SJSA1 (cell line): ENCODE measurements around the gene GABRD. TPM values are rescaled to one million over a fixed set of nuclear protein-coding genes. Genes with fewer than 3 reads are reported as not detected.
"Not testable (repeated sequence)": the region's sequence is repeated elsewhere in the genome, so short reads cannot be mapped to it uniquely, and the experiment has no call there.

Experiments
- DNase-seq, 2 experiments: peaks; one replicate each; pipeline ENCODE4 v3.0.0-alpha.2; 2015 to 2020; ENCODE audit warnings: low spot score in 2 of 2, low read depth in 1 of 2
- H3K27ac ChIP-seq: fragments of 250-450 bp; sonication (Bioruptor Pico); 2 replicates; pipeline ENCODE4 v1.5.1; 2020; ENCODE audit warnings: mild to moderate bottlenecking, moderate library complexity
- H3K27me3 ChIP-seq: fragments of 250-450 bp; sonication (Bioruptor Pico); replicated peaks from 2 replicates; pipeline ENCODE4 v1.5.1; 2020; ENCODE audit warnings: mild to moderate bottlenecking, moderate library complexity
- H3K36me3 ChIP-seq: fragments of 250-450 bp; sonication (Bioruptor Pico); 2 replicates; pipeline ENCODE4 v1.5.1; 2020; ENCODE audit warnings: mild to moderate bottlenecking
- H3K4me1 ChIP-seq: fragments of 250-450 bp; sonication (Bioruptor Pico); replicated peaks from 2 replicates; pipeline ENCODE4 v1.6.1; 2021; ENCODE audit warnings: mild to moderate bottlenecking
- H3K4me3 ChIP-seq: fragments of 250-450 bp; sonication (Bioruptor Pico); 2 replicates; pipeline ENCODE4 v1.5.1; 2020; ENCODE audit warnings: mild to moderate bottlenecking
- H3K9me3 ChIP-seq: fragments of 250-450 bp; sonication (Bioruptor Pico); replicated peaks from 2 replicates; pipeline ENCODE4 v1.5.1; 2020; ENCODE audit warnings: mild to moderate bottlenecking
- total RNA-seq: library from RNA; depleted of rRNA; stranded (reverse); fragments of >200 nt; shearing (Covaris generic); gene quantifications from 2 replicates; pipeline ENCODE4 v1.2.3, GENCODE V29; 2014; rRNA removed

The GABRD gene
- not detected in 2 replicates for total RNA-seq

DNA sequence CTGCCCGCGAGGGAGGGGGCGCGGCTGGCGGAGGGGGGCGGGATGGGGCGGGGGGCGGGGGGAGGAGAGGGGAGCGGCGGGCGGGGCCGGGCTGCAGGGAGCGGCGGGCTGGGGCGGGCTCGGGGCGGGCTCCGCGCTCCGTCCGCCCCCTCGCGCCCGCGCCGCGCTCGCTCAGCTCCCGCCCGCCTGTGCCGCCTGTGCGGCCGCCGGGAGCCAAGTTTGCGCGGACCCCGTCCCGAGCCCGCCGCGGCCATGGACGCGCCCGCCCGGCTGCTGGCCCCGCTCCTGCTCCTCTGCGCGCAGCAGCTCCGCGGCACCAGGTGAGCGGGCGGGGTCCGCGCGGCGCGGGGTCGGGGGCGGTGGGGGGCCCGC is at the start of gene GABRD:
TSS of gene GABRD (plus strand) at position 174 of the 372 bp plus-strand sequence. CDS start at position 253, 79 bp downstream.
- Histone ChIP-seq H3K9me3 (no peaks in the 10 kb centered on the region), H3K27ac (no peak within 1 kb of the TSS), H3K27me3 (peaks cover 95% of the 10 kb centered on the region), H3K4me1 (no peaks in the 10 kb centered on the region), H3K4me3 (no peak within 1 kb of the TSS), H3K36me3 (no peaks in the 10 kb centered on the region)
- no peak for DNase-seq

- Histone ChIP-seq H3K9me3 (no peaks in the 10 kb centered on the region), H3K36me3 (no peaks in the 10 kb centered on the region), H3K27me3 (peaks cover 22% of the 10 kb centered on the region), H3K4me3 (no peak overlapping the region), H3K27ac (no peak overlapping the region), H3K4me1 (no peaks in the 10 kb centered on the region)
- DNase-seq = no peak
These were observed 49.6 kb upstream of the GABRD start for GRCh38 chr1:1969505-1969900.

DNA sequence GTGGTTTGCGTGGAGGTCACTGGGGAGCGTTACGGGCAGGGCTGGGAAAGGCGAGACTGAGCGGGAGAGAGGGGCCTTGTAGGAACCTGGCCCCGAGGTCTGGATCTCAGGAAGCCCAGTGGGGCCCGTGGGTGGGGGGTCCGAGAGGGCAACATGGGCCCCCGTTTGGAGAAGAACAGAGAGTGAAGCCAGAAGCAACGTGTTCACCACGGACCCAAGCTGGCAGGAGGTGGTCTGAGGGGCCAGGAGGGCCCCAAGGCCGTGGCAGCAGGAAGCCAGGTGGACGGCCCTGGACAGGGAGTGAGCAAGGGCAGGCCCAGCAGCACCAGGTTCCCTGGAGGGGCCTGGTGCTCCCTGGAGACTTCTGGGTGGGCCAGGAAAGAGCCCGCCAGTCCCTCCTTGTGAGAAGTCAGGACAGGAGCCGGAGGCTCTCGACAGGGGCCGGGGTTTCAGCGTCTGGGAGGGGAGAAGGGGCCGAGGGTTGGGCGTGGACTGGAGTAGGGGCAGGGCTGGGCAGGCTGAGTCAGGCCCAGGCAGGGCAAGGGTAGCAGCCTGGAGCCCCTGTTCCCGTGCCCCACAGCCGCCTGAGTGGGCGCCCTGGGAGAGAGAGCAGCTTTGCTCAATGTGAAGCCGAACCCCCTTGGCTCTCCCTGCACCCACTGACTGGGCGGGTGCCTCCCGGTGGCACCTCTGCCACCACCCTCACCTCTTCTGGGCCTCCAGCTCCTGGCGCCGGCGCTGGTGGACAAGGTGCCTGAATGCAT is 49.0 kb upstream of the GABRD start:
- Histone ChIP-seq H3K36me3 (no peaks in the 10 kb centered on the region), H3K27me3 (peaks cover 16% of the 10 kb centered on the region), H3K4me1 (no peaks in the 10 kb centered on the region), H3K4me3 (no peak overlapping the region), H3K9me3 (no peaks in the 10 kb centered on the region), H3K27ac (no peak overlapping the region)
- DNase-seq = no peak

DNA sequence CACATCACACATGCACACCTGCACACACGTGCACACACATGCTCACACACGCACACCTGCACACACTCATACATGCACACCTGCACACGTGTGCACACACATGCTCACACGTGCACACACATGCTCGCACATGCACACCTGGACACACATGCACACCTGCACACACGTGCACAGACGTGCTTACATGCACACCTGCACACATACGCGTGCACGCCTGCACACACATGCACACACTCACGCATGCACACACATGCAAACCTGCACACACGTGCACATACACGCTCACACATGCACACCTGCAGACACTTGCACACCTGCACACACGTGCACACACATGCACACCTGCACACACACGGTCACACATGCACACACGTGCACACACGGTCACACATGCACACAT is 48.1 kb upstream of the GABRD start:
- no peak overlapping the region for H3K4me3 ChIP-seq
- H3K4me1 ChIP-seq = no peaks in the 10 kb centered on the region
- H3K27ac ChIP-seq = no peak overlapping the region
- no peak for DNase-seq
- H3K27me3 ChIP-seq = peaks cover 13% of the 10 kb centered on the region
- H3K9me3 ChIP-seq = no peaks in the 10 kb centered on the region
- H3K36me3 ChIP-seq = no peaks in the 10 kb centered on the region

- no peak for DNase-seq
- peaks cover 7% of the 10 kb centered on the region; the same call in 1 of the 2 replicates for H3K27me3 ChIP-seq
- H3K9me3 ChIP-seq = no peaks in the 10 kb centered on the region
- H3K36me3 ChIP-seq = no peaks in the 10 kb centered on the region
- H3K4me3 ChIP-seq = no peak overlapping the region
- H3K27ac ChIP-seq = no peak overlapping the region
- no peaks in the 10 kb centered on the region for H3K4me1 ChIP-seq
These were observed 47.5 kb upstream of the GABRD start for GRCh38 chr1:1971688-1972087.

DNA sequence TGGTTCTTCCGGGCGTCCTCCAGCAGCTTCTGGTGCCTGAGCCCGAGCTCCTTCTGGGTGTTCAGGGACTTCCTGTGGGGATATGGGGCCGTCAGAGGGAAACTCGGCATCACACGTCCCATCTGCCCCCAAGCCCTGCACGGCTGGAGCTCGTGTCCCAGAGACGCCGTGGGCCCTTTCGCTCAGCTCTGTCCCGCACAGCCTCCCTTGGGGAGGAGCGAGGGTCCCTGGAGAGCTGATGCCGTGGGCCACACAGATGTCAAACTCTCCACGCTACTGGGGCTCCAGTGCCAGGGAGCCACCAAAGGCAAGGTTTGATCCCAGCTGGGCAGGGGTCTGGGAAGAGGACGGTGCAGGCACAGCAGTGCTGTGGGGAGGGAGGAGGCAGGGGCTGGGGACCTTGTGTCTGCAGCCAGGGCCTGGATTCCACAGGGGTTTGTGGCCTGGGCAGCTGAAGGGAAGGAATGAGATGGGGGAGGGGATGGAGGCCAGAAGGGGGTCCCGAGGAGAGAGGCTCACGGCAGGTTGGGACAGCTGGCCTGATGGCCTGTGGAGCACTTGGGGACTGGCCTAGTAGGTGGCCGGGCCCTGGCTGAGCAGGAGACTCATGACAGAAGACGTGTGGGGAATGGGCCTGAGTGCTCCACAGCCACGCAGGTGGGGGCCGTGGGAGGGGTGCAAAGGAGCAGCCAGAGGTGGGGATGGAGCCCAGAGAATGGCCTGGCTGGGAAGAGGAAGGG is 46.0 kb upstream of the GABRD start:
- H3K4me3 ChIP-seq = no peak overlapping the region
- H3K36me3 ChIP-seq = no peaks in the 10 kb centered on the region
- H3K9me3 ChIP-seq = no peaks in the 10 kb centered on the region
- H3K27ac ChIP-seq = no peak overlapping the region
- no peak for DNase-seq
- no peaks in the 10 kb centered on the region for H3K4me1 ChIP-seq
- H3K27me3 ChIP-seq = peaks cover 7% of the 10 kb centered on the region; the same call in 1 of the 2 replicates

GRCh38 chr1:1973716-1974642 is 45.2 kb upstream of the GABRD start:
- no peak for DNase-seq
- H3K9me3 ChIP-seq = no peaks in the 10 kb centered on the region

DNA sequence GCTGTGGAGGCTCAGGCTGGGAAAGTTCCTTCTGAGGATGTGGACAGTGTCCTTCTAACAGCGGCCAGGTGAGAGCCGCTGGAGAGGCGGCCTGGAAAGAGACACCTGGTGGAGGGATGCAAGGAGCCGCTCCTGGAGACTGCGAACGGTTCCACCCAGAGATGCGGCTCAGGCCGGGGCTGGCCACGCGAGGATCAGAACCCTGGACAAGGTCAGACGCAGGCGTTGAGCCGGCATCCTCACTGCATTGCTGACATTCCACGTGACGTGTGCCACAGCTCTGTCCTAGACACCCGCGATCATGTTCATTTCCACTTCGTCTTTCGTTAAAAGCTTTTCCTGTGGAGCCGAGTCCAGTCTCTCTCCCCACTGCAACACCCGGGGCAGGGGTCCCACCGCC is 44.3 kb upstream of the GABRD start:
- Histone ChIP-seq H3K4me3 (no peak overlapping the region), H3K36me3 (no peaks in the 10 kb centered on the region), H3K4me1 (no peaks in the 10 kb centered on the region), H3K27me3 (peaks cover 7% of the 10 kb centered on the region; the same call in 1 of the 2 replicates), H3K9me3 (no peaks in the 10 kb centered on the region), H3K27ac (no peak overlapping the region)
- no peak for DNase-seq

More at GRCh38 chr1:1973716-1974642, 45.2 kb upstream of the GABRD start:
- Histone ChIP-seq H3K4me1 (no peaks in the 10 kb centered on the region), H3K27ac (no peak overlapping the region), H3K27me3 (peaks cover 7% of the 10 kb centered on the region; the same call in 1 of the 2 replicates), H3K4me3 (no peak overlapping the region), H3K36me3 (no peaks in the 10 kb centered on the region)

DNA sequence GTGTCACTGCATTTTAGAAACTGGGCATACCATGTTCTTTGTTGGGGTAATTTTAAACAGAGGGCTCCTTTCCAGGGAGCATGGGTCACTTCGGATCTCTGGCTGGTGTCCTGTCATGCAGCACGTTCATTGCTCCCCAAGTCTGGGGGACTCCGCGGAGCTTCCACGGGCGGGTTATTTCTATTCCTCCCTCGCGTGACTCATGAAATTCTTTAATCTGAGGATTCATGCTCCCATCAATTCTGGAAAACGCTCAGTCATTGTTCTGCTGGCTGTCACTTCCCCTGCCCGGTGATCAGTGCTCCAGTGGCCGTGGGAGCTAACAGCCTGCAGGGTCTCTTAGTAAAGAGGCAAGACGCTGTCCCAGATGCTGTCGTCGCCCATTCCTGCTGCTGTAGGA is 43.6 kb upstream of the GABRD start:
- DNase-seq = no peak
- H3K4me3 ChIP-seq = no peak overlapping the region
- 0 out of 2 replicates have a peak, but pooled peaks cover under 1% of the 10 kb centered on the region for H3K9me3 ChIP-seq
- no peaks in the 10 kb centered on the region for H3K4me1 ChIP-seq
- H3K27ac ChIP-seq = no peak overlapping the region
- H3K27me3 ChIP-seq = peaks cover 7% of the 10 kb centered on the region; the same call in 1 of the 2 replicates
- no peaks in the 10 kb centered on the region for H3K36me3 ChIP-seq

DNA sequence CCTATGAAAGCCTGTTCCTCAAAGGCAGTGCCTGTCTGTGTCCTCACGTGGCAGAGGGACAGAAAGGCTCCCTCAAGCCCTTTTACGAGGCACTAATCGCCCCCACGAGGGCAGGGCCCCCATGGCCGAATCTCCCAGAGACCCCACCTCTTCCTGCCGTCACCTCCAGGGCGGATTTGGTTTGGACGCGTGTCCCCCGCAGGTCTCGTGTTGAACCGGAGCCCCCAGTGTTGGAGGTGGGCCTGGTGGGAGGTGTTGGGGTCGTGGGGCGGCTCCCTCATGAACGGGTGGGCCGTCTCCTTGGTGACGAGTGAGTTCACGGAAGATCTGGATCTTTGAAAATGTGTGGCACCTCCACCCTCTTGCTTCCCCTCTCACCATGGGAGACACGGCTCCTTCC is 43.1 kb upstream of the GABRD start:
- DNase-seq = no peak
- no peaks in the 10 kb centered on the region for H3K4me1 ChIP-seq
- H3K9me3 ChIP-seq = 0 out of 2 replicates have a peak, but pooled peaks cover 6% of the 10 kb centered on the region
- H3K4me3 ChIP-seq = no peak overlapping the region
- H3K27ac ChIP-seq = no peak overlapping the region
- no peaks in the 10 kb centered on the region for H3K36me3 ChIP-seq
- peaks cover 7% of the 10 kb centered on the region; the same call in 1 of the 2 replicates for H3K27me3 ChIP-seq

- H3K27me3 ChIP-seq = peaks cover 7% of the 10 kb centered on the region; the same call in 1 of the 2 replicates
- DNase-seq = no peak
- no peaks in the 10 kb centered on the region for H3K36me3 ChIP-seq
- H3K4me3 ChIP-seq = no peak overlapping the region
- no peak overlapping the region for H3K27ac ChIP-seq
- no peaks in the 10 kb centered on the region for H3K4me1 ChIP-seq
- 0 out of 2 replicates have a peak, but pooled peaks cover 6% of the 10 kb centered on the region for H3K9me3 ChIP-seq
These were observed 41.0 kb upstream of the GABRD start for GRCh38 chr1:1978108-1978507.

GRCh38 chr1:1978690-1979481 is 40.3 kb upstream of the GABRD start:
- not testable (repeated sequence) for H3K27ac ChIP-seq, H3K4me1 ChIP-seq, H3K36me3 ChIP-seq, H3K4me3 ChIP-seq, H3K9me3 ChIP-seq, H3K27me3 ChIP-seq, DNase-seq
